NCI-H2196 treated with DMSO at 0.1 percent for 48 hours (cell line): ENCODE measurements around the gene CIDEB.
"Not testable (repeated sequence)": the region's sequence is repeated elsewhere in the genome, so short reads cannot be mapped to it uniquely, and the experiment has no call there.

ENCODE experiments used
- DNase-seq: peaks from one replicate; lab custom pipeline; 2025; ENCODE audit not compliant: unreplicated experiment; lab: John Stamatoyannopoulos, UW

Gene CIDEB

GRCh38 chr14:24307575-24308341, at the start of gene CIDEB:
CIDEB (minus strand) TSS chr14:24307977; CDS start chr14:24307858, 119 bp downstream.
- peak; percentile 9 for DNase-seq

- DNase-seq = no peak
Measured at GRCh38 chr14:24356208-24356607, 48.4 kb upstream of the CIDEB start.

GRCh38 chr14:24355009-24355408, 47.2 kb upstream of the CIDEB start:
- no peak for DNase-seq

- not testable (repeated sequence) for DNase-seq
Measured at GRCh38 chr14:24354482-24354825, 46.7 kb upstream of the CIDEB start.

- DNase-seq = no peak
Measured at GRCh38 chr14:24353559-24354481, 46.0 kb upstream of the CIDEB start.

- DNase-seq = no peak
Measured at GRCh38 chr14:24351517-24351916, 43.7 kb upstream of the CIDEB start.

- no peak for DNase-seq
Measured at GRCh38 chr14:24349742-24350141, 42.0 kb upstream of the CIDEB start.

GRCh38 chr14:24348186-24348585, 40.4 kb upstream of the CIDEB start:
- DNase-seq = no peak

GRCh38 chr14:24347134-24347533, 39.4 kb upstream of the CIDEB start:
- no peak for DNase-seq

- DNase-seq = no peak
Measured at GRCh38 chr14:24343795-24344660, 36.3 kb upstream of the CIDEB start.

- no peak for DNase-seq
Measured at GRCh38 chr14:24342889-24343288, 35.1 kb upstream of the CIDEB start.

GRCh38 chr14:24340606-24341005, 32.8 kb upstream of the CIDEB start:
- DNase-seq = no peak

GRCh38 chr14:24339284-24340151, 31.7 kb upstream of the CIDEB start, which contains the start of gene RIPK3:
RIPK3 (minus strand) TSS chr14:24339991; CDS start chr14:24339826, 165 bp downstream.
- no peak for DNase-seq

GRCh38 chr14:24338843-24339242, 31.1 kb upstream of the CIDEB start:
- DNase-seq = no peak

GRCh38 chr14:24337824-24338175, 30.0 kb upstream of the CIDEB start:
- DNase-seq = no peak

- no peak for DNase-seq
Measured at GRCh38 chr14:24337144-24337823, 29.5 kb upstream of the CIDEB start.

- no peak for DNase-seq
Measured at GRCh38 chr14:24335461-24336171, 27.8 kb upstream of the CIDEB start.

- no peak for DNase-seq
Measured at GRCh38 chr14:24334431-24335291, 26.9 kb upstream of the CIDEB start, which contains the start of gene ADCY4. ADCY4 (minus strand) TSS chr14:24335071; CDS start chr14:24334652, 419 bp downstream.
